NCI-H128 (cell line): Measurements from ENCODE around the gene CLIP1.
"Not testable (repeated sequence)": the region's sequence is repeated elsewhere in the genome, so short reads cannot be mapped to it uniquely, and the experiment has no call there.

Source experiments
- DNase-seq: peaks from one replicate; lab custom pipeline; 2025; ENCODE audit not compliant: unreplicated experiment; lab: John Stamatoyannopoulos, UW

The CLIP1 gene

DNA sequence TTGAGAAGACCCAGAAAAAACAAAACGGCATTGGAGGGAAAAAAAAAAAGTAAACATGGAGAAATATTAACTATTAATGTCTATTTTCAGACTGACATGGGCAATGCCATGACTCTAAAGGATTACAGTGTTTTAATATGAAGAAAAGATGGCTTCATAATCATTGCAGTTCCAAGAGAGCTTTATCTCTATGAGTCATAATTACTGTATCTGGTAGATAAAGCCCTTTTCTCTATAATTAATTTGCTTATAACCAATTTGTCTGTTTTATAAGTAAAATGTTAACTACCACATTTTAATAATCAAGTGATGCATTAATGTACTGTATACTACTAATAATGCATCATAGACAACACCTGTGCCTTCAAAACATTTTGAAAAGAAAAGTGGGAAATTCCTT lies 59.7 kb downstream of the CLIP1 start:
- no peak for DNase-seq

- not testable (repeated sequence) for DNase-seq
Observed at GRCh38 chr12:122358403-122358802, 64.1 kb downstream of the CLIP1 start.

- DNase-seq, result not testable (repeated sequence)
Observed at GRCh38 chr12:122357536-122357935, 64.9 kb downstream of the CLIP1 start.

DNA sequence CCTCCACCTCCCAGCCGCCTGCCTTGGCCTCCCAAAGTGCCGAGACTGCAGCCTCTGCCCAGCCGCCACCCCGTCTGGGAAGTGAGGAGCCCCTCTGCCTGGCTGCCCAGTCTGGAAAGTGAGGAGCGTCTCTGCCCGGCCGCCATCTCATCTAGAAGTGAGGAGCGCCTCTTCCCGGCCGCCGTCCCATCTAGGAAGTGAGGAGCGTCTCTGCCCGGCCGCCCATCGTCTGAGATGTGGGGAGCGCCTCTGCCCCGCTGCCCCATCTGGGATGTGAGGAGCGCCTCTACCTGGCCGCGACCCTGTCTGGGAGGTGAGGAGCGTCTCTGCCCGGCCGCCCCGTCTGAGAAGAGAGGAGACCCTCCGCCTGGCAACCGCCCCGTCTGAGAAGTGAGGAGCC lies 65.5 kb downstream of the CLIP1 start:
- not testable (repeated sequence) for DNase-seq

GRCh38 chr12:122356192-122356635 lies 66.3 kb downstream of the CLIP1 start:
- DNase-seq, result peak; percentile 43

- DNase-seq, result no peak
Observed at GRCh38 chr12:122355706-122356105, 66.8 kb downstream of the CLIP1 start.

DNA sequence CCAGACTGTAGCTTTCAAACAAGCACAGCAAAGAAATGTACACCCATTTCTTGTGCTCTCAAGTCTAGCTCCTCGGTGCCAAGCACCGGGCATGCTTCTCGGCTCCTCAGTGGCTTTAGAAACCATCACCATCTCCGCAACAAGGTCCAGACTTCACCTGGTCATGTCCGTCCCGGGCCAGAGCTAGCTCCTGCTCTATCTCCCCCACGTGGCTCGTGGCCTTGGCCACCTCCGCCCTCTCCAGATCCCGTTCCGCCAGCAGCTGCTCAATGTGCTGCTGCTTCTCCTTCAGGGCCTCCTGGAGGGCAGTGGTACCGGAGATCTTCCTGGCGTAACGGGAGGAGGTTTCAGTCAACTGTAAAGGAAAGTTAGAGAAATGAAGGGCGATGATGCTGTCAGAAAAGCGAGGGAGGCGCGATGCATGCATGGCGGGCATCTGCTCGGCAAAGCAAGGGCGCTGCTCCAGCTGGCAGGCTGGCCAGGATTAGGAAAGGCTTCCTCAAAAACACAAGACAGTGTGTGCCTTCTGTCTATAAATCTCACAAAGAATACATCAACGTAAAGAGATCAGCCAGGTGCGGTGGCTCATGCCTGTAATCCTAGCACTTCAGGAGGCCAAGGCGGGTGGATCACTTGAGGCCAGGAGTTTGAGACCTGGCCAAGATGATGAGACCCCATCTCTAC lies 67.4 kb downstream of the CLIP1 start:
- DNase-seq, result no peak

- DNase-seq, result no peak
Observed at GRCh38 chr12:122352394-122352793, 70.1 kb downstream of the CLIP1 start.

DNA sequence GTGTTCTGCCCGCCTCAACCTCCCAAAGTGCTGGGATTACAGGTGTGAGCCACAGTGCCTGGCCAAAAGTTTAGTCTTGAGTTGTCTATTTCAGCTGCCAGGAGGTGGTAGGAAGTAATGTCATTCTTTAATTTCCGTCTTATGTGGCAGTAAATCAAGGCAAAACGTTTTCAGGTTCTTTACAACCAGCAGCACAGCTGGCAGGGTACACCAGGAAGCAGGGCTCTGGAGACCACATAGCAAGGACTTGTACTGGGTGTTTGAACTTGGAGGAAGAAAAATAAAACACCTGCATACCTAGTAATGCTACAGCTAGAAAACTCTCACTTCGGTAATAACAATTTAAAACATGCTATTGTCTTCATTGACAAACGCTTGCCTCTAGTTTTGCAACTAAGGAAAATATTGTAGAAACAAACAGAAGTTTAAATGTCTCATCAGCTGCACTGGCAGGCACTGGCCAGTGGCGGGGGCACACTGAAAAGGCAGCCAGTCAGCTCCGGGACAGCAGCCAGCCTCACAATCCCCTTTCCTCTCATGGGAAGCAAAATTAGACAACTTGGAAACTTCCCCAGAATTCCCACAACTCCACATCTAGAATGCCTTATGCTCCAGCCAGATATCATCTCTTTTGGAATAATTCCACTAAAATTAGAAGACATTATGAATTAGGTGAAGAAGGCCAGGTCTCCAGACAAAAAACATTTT lies 72.2 kb downstream of the CLIP1 start:
- no peak for DNase-seq

DNA sequence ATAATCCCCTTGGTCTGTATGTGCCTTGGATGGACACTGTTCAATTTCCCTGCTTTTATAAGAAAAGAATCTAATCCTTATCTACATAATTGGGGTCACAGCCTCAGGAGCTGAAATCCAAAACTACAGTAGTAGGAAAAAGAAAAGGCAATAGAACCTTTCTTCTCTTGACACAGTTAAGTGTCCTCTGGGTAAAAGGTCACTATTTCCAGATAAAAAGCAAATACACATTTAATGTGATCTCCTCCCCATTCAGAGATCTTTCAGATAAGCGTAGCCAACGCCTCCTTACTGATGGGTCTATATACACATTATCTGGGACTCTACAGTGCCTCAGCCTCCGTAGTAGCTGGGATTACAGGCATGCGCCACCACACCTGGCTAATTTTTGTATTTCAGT lies 73.4 kb downstream of the CLIP1 start:
- no peak for DNase-seq

GRCh38 chr12:122348505-122348904 lies 74.0 kb downstream of the CLIP1 start:
- no peak for DNase-seq

DNA sequence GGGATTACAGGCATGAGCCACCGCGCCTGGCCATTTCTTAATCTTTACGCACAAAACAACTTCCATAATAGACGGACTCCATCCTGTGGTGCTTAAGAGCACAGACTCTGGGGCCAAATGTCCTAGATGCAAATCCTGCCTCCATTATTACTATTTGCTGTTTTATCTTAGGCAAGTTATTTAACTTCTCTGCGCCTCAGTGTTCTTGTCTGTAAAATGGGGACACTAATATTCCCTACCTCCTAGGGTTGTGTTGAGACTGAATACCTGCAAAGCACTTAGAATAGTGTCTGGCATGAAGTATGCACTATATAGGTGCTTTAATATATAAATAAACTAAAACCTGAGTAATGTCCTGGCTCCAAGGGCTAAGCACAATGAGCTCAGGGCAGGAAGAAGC lies 76.4 kb downstream of the CLIP1 start:
- DNase-seq, result no peak

- no peak for DNase-seq
Observed at GRCh38 chr12:122345042-122345441, 77.4 kb downstream of the CLIP1 start.

GRCh38 chr12:122336015-122336946 lies 86.2 kb downstream of the CLIP1 start:
- DNase-seq, result no peak

GRCh38 chr12:122333142-122334087 lies 89.1 kb downstream of the CLIP1 start:
- no peak for DNase-seq

- no peak for DNase-seq
Observed at GRCh38 chr12:122327494-122328385, 94.7 kb downstream of the CLIP1 start.

- no peak for DNase-seq
Observed at GRCh38 chr12:122327014-122327413, 95.5 kb downstream of the CLIP1 start.

DNA sequence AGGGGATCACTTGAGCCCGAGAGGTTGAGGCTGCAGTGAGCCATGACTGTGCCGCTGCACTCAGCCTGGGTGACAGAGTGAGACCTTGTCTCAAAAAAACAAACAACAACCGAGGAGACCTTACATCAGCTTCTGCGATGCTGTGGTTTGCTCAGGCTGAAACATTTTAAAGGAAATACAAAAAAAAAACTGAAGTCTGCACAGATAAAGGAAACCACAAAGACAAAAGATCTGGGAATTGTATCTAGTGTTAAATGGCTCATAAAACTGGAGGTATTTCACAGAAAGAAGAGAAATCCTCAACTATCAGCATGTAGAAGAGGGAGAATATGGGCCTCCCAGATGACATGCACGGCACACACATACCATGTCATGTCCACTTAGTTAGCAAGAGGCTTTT lies 95.9 kb downstream of the CLIP1 start:
- no peak for DNase-seq

GRCh38 chr12:122323311-122324019 lies 99.0 kb downstream of the CLIP1 start:
- DNase-seq, result no peak
